IPS DF 4.7 (cell line): ENCODE measurements around the gene ST6GALNAC1.

Source experiments
- DNase-seq: peaks from one replicate; pipeline ENCODE4 v3.0.0-alpha.2; 2013; ENCODE audit warnings: low spot score; ENCODE audit errors: extremely low read depth

Gene ST6GALNAC1

GRCh38 chr17:76643553-76644148 is at the start of gene ST6GALNAC1:
ST6GALNAC1 (minus strand) TSS chr17:76643757; CDS start chr17:76643638, 119 bp downstream.
- DNase-seq: no peak

GRCh38 chr17:76691379-76692191 is 48.0 kb upstream of the ST6GALNAC1 start:
- DNase-seq: no peak

- no peak for DNase-seq
These were observed 47.2 kb upstream of the ST6GALNAC1 start for GRCh38 chr17:76690596-76691280.

GRCh38 chr17:76689859-76690258 is 46.3 kb upstream of the ST6GALNAC1 start:
- DNase-seq: no peak

- DNase-seq: no peak
These were observed 44.6 kb upstream of the ST6GALNAC1 start for GRCh38 chr17:76688165-76688622.

- DNase-seq: no peak
These were observed 44.0 kb upstream of the ST6GALNAC1 start for GRCh38 chr17:76687298-76688164.

- no peak for DNase-seq
These were observed 43.2 kb upstream of the ST6GALNAC1 start for GRCh38 chr17:76686538-76687297.

- DNase-seq: no peak
These were observed 42.3 kb upstream of the ST6GALNAC1 start for GRCh38 chr17:76685846-76686245.

GRCh38 chr17:76685366-76685765 is 41.8 kb upstream of the ST6GALNAC1 start:
- no peak for DNase-seq

- DNase-seq: no peak
These were observed 41.2 kb upstream of the ST6GALNAC1 start for GRCh38 chr17:76684756-76685155.

- no peak for DNase-seq
These were observed 40.6 kb upstream of the ST6GALNAC1 start for GRCh38 chr17:76683921-76684745.

- no peak for DNase-seq
These were observed 39.6 kb upstream of the ST6GALNAC1 start for GRCh38 chr17:76683011-76683755.

GRCh38 chr17:76682296-76682695 is 38.7 kb upstream of the ST6GALNAC1 start:
- no peak for DNase-seq

- no peak for DNase-seq
These were observed 37.9 kb upstream of the ST6GALNAC1 start for GRCh38 chr17:76681222-76682137.

- no peak for DNase-seq
These were observed 35.7 kb upstream of the ST6GALNAC1 start for GRCh38 chr17:76679239-76679638.

- DNase-seq: no peak
These were observed 34.8 kb upstream of the ST6GALNAC1 start for GRCh38 chr17:76678330-76678729.

GRCh38 chr17:76677406-76677805 is 33.8 kb upstream of the ST6GALNAC1 start:
- no peak for DNase-seq

GRCh38 chr17:76676629-76677028 is 33.1 kb upstream of the ST6GALNAC1 start:
- no peak for DNase-seq
